Stimulated activated CD4-positive, alpha-beta T cell treated with anti-CD3 and anti-CD28 coated beads, Interleukin-1b, Interleukin-23, amount 100 ng/mL, for 4 hours (primary cell): ENCODE measurements around the gene SLC9A1.
"Not testable (repeated sequence)": the region's sequence is repeated elsewhere in the genome, so short reads cannot be mapped to it uniquely, and the experiment has no call there.

Experiments used
- DNase-seq, 2 donors: peaks; one replicate each; pipeline ENCODE4 v3.0.0-alpha.2; 2020; ENCODE audit warnings: low read depth in 2 of 2

SLC9A1 gene

DNA sequence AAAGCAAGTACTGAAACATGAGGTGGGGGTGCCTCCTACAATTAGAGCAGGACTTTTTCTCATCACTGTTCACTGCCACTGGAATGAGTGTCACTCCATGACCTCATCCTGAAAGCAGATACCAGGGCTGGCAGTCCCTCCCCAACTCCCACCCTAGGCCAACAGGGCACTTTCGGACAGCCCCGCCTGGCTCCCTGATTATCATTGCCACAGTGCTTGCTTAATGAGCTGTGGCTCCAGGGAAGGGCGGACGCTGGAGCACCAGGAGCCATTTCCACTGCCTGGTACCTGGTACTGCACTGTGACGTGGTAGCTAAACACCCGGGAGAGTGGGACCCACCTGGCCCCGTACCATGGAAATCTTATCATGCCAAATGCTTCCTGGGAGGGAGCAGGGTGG is 22.3 kb downstream of the SLC9A1 start:
- no peak for DNase-seq

DNA sequence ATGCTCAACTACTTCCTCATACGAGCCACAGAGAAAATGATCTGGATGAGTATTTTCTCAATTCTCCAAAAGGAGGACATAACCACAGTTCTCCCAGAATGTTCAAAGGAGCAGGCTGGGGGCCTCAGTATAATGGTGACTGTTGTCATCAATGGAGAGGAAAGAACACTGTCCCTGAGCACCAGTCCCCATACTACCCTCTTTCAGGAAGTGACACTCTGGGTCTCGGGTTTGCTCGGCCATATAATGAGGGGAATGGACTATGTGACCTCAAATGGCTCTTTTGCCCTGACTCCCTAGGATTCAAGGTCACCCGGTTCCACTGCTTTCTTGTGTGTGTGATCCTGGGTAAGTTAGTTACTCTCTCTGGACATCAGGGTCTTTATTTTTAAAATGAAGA is 22.8 kb downstream of the SLC9A1 start:
- no peak for DNase-seq

DNA sequence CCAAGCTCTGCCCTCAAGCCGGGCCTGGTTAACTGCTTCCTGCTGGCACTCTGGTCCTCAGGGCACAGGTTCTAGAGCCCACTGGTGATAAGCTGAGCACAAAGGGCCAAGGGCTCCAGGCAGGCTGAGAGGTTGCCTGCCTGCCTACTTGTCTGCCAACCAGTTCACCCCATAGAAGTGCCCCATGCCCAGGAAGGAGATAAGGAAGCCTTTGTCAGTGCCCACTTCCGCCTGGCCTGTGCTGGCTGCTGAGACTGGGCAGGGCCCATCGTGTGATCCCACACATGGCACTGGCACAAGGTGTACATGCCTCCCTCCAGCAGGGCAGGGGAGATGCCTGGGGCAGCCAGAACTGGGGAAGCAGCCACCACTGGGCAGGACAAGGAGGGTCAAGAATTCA is 24.1 kb downstream of the SLC9A1 start:
- no peak for DNase-seq

DNA sequence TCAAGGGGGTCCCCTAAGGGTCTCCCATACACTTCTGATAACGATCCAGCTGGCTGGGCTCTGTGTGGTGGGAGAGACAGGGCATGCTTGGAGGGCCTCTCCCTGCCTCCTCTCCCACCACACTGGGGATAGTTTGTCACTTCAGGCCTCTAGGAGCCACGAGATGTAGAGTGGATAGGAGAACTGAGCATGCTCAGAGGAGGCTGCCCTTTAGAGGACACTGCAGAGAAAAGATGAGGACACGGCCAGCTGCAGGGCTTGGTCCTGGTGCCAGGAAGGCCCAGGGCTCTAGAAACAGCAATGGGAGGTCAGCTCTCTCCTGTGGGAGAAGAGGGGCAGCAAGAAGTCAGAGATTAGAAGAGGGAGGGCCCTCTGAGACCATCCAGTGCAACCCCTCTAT is 25.7 kb downstream of the SLC9A1 start:
- DNase-seq, result no peak

DNA sequence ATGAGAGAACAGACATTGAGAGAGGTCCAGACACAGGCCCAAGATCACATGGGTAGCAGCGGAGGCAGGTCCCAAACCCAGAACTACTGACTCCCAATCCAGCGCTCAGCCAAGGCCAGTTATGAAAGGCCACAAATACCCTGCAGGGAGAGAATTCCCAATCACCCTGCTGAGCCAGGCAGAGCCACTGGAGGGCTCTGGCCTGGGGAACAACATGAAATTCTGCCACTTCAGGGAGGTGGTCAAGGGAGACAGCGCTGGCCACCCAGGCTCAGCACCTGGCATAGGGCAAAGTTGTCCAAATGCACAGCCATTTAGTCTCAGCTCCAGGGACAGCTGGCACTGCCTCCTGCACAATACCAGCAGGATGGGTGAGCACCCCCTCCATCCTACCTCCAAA is 27.5 kb downstream of the SLC9A1 start:
- DNase-seq, result no peak

DNA sequence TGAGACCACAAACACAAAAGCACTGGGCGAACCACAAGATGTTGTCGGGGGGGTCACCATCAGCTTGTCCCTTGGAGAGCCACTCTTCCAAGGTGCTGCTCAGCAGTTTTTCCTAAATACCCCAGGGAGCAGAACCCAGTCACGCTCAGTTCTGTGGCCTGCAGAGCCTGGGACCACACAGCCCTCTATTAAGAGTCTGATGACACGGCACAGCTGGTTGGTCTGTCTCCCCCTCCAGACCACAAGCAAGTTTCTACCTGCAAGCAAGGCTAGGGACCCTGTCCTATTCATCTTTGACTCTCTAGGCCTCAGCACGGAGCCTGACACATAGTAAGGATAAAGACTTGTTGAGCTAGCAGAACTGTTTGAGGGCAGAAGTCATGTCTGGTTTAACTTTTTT is 28.5 kb downstream of the SLC9A1 start:
- no peak for DNase-seq

DNA sequence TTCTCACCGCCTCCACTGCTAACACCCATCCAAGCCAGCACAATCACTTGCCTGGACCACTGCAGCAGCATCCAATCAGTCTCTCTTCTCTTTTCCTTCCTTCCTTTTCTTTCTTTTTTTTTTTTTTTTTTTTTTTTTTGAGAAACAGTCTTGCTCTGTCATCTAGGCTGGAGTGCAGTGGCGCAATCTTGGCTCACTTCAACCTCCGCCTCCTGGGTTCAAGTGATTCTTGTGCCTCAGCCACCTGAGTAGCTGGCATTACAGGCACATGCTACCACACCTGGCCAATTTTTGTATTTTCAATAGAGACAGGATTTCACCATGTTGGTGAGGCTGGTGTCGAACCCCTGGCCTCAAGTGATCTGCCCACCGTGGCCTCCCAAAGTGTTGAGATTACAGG is 29.8 kb downstream of the SLC9A1 start:
- DNase-seq, result not testable (repeated sequence)

DNA sequence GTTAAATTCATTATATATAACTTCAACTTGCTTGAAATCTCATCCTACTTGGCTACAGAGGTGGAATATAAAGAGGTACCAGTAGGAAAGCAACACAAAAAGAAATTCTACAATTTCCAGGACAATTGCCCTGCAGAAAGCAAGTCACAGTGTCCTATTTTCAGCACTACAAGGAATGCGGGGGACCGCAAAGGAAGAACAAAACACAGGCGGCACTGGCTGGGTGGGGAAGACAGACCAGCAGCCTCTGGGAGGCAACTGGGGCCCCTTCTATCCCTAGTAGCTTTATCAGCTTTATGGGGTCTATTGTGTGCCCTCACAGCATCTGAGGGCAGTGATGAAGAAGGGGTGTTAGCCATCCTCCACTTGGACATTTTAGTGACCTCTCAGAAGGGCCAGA is 30.5 kb downstream of the SLC9A1 start:
- no peak for DNase-seq

DNA sequence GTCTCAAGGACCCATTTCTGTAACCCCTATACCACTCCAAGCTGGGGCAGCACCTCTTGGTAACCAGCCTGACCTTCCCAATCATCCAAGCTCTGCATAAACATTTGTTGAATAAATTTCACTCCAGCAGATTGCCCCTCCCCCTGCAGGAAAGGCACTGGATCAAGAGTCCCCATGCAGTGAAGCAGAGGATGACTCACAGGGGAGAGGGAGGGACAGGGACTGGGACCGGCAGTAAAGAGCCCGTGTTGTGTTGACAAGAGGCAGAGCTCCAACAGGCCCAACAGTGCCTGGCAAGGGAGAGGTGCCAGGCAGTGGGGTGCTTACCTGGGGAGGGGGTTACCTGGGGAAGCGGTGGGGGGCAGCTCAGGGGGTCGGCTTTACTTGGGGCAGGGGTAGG is 32.3 kb downstream of the SLC9A1 start:
- no peak for DNase-seq

DNA sequence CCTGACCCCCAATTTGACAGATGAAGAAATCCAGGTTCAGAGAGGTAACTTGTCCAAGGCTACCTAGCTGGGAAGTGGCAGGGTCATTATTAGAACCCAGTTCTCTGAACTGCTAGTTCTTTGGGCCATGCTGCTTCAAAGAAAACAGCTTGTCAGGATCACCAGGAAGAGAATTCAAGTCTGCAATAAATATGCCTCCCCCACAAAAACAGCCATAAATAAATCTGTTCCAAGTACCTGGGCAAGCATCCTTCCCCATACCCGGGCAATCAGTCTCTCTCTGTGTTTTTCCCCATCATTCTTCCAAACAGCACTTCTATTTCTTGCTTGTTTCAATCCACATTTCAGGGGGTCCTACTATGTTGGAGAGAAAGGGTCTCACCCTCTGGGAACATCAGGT is 34.1 kb downstream of the SLC9A1 start:
- DNase-seq, result no peak

DNA sequence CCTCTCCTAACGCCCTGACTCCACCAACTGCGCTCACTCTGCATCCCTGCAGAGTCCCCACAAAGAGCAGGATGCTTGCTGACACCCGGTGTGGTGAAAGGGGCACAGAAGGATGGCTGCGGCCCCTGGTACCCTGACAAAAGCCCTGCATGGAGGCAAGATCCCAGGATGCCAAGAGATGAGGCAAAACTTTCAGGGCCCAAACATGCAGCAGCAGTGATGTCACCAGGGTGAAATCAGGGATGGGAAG is 36.6 kb downstream of the SLC9A1 start:
- DNase-seq, result no peak

DNA sequence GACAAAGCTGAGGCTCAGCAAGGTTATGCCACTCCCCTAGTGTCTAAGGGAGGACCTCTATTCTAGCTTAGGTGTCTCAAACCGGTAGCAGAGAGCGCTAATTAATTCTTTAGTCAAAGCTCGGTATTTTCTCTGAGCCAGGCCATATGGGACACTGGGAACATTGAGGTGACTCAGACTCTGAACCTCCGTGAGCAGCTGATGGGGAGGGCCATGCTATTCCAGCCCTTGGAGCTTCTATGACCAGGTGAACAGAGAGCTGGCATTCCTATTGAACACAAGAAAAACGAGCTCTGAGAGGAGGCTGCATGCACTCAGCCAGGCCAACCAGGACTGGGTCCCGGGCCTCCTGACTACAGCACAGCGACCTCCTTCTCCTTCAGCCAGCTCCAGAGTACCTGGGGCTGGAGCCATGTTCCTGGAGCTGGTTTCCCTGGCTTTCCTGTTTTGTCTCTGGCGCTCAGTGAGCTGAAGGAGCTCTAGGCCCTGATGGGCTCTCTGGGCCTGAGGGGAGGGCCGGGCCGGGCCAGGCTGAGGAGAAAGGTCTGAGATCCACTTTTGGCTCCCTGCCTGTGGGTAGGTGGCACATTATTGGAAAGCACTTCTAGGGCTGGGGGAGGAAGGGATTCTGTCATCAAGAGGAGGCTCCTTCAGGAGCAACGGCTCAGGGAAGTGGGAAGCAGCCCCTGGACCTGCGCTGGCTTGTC is 37.0 kb downstream of the SLC9A1 start:
- DNase-seq, result no peak

DNA sequence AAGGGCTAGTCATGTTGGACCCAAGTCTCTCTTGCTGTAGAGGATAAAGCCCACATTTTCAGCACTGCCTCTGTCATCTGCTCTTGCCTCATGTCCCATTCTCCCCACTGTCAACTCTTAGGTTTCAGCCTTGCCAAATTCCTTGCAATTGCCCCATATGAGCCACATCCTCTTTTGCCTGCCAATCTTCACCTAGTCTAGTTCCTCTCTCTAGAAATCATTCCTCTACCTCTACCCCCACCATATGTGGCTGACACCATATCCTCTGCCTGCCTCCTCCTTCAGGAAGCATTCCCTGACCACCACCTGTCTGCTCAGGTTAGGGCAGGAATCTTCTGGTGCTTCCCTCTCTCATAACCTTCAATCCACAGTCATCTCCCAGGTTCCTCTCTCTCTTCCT is 38.2 kb downstream of the SLC9A1 start:
- DNase-seq, result no peak

DNA sequence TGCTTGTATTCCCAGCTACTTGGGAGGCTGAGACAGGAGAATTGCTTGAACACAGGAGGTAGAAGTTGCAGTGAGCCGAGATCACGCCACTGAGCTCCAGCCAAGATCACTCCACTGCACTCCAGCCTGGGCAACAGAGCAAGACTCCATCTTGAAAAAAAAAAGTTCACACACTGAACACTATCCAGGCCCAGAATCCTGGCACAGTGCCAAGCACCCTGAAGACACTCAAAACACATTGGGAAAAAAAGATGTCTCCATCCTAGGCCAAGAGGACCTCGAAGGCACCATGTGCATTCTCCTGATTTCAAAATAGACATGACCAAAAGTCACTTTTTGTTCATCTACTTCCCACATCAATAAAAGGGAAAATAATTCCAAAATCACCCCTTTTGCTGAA is 38.7 kb downstream of the SLC9A1 start:
- DNase-seq, result no peak

DNA sequence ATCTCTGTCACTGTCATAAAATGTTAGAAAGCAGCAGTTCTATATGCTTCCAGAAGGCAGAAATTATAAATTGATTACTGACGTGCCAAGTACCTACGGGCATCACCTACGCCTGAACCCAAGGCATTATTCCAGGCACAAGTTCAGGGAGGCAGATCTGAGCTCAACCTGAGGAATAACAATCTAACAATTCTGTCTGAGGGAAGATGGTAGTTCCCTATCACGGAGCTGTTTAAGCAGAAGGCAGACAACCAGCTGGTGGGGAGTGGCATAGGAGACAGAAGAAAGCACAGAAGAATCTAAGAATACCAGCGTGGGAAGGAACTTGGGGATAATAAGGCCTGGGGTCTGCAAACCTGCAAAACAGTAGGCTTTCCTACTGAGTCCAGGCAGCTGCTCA is 40.4 kb downstream of the SLC9A1 start:
- no peak for DNase-seq

DNA sequence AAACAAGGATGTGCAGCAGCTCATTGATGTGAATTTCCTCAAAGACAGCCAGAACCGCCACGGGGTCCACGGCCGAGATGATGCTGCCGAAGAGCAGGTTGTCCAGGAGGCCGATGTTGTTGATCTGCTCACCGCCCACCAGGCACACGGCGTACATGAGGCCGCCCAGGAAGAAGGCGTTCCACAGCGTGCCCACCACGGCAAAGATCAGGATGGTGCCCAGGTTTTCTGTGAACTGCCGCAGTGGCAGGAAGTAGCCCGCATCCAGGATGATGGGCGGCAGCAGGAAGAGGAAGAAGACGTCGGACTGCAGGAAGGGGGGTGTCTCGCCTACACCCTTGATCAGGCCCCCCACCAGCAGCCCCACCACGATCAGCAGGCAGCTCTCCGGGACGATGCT is 41.1 kb downstream of the SLC9A1 start:
- no peak for DNase-seq

DNA sequence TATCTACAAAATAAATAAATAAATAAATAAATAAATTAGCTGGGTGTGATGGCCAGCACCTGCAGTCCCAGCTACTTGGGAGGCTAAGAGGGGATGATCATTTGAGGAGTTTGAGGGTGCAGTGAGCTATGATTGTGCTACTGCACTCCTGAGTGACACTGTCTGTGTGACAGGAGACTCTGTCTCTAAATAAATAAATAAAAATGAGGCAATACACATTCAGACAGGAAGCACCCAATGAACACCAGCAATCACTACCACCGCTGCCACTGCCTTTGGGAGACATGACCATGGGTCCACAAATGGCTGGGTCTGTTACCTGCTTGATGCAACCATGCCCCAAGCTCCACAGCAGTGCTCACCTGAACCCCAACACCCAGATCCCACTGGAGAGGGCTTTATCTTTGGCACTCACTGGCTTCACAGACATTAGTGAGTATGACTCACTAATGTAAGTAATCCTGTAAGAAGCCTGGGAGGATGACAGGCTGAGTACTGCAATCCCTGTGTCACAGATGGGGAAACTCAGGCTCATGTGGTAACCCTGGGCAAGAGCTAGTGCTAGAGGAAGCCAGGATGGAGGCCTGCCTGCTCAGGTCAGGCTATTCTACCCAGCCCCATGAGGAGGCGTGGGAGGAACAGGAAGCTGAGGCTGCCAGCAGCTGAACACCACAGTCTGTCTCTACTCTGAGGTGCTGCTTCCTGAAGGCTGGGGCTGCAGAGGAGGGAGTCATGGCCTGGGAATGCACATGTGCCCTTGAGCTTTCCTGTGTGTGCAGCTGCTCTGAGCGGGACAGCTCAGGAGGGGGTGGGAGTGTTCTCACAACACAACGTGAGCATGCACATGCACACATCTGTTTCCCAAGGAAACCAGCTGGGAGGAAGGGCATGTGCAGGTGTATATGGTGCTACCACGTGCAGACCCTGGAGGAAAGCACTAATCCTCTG is 43.0 kb downstream of the SLC9A1 start:
- DNase-seq, result peak; percentile 29 to 43

DNA sequence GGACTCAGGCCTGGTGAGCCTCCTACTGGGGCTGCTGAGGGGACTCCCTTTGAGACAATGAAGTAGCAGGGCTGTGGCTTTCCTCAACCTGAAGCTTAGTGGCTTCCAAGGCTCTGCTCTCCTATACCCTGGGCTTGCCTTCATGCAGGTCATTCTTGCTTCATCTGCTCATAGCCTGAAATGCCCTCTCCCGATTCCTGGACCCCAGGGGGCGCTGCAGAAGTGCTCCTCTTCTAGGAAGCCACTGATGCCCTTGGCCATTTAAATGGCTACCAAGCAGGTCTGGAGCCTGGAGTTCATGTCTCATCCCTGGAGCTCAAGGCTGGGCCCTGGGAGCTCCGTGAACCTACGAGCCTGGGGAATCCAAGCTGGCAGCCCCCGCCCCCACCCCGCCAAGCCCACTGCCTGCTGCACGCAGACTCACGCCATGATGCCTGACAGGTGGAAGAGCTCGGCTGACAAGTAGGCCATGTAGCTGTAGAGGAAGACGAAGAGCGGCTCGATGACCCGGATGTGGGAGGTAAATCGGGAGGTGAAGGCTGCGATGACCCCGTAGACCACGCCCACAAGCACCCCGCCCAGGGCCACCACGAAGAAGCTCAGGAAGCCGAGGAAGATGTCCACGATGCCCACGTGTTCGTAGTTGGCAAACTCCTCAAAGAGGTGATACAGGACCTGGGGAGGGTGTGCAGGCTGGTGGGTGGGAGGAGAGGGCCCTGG is 45.7 kb downstream of the SLC9A1 start:
- DNase-seq, result no peak

DNA sequence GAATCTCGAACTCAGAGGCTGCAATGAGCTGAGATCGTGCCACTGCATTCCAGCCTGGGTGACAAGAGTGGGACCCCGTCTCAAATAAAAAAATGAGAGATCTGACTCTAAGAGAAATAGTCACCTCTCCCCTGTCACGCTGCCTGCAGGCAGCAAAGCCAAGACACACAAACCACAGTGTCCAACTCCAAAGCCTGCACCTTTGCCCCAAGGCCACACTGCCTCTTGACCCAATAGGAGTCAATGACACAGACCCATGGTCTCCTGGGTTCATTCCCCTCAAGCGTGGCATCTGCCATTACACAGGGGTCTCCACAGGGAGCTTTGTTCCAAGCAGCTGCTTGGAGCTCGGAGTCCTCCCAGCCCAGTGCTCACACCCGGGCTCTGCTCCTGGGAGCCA is 46.3 kb downstream of the SLC9A1 start:
- no peak for DNase-seq

DNA sequence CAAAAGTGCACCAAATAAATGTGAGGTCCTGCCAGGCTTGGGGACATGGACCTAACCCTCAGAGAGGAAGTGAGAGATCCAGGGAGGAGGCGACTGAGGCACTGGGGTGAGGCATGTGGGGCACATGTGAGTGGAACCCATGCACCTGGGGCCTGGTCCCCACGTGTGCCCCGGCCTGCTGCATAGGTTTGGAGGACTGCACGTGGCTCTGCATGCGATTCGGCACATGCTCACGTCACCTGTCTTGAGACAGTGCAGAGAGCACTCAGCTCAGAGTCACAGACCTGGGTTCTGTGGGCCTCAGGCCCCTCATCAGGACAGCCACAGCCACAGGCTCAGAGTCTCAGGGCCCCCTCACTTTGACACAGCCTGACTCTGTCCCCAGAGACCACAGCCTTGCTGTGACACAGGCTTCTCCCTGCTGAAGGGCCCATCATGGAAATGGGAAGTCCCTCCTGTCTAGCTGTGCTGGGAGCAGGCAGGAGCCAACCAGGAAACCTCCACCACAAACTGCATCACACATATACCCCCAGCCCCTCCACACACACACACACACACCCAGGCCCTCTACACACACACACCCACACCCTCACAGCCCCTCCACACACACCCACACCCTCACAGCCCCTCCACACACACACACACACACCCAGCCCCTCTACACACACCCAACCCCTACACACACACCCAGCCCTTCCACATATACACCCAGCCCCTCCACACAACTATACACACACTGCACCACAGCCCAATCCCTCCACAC is 48.2 kb downstream of the SLC9A1 start:
- no peak for DNase-seq

DNA sequence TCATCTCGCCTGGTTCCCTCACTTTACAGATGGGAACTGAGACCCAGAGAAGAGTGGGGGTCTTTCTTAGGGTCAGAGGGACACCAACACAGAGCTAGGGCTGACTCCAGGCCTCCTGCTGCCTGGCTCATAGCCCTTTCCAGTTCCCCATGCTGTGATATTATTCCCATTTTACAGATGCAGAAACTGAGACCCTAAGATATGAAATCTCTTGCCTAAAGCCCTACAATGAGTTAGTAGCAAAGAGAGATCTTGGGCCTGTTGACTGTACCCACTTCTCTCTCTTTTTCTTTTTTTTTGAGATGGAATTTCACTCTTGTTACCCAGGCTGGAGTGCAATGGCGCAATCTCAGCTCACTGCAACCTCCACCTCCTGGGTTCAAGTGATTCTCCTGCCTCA is 49.9 kb downstream of the SLC9A1 start:
- no peak for DNase-seq

DNA sequence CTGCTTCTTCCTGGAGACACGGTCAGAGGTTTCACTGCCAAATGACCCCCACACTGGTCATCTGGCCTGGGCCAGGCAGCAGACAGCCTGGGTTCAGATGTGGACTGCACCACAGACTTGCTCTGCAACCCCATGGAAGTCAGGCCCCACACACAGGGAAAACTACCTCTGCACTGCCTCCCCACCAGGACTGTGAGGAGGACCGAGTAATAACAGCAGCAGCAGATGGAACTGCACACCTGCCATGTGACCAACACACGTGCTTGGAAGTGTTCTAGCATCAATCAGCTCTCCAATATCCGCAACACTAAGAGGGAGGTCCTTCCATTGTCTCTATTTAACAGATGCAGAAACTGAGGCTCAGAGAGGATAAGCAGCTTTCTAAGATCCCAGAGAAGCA is 51.4 kb downstream of the SLC9A1 start:
- no peak for DNase-seq
